RWPE1 (cell line): ENCODE results near the gene NODAL.

Source experiments
- CTCF ChIA-PET: fragments of 350-600 bp; sonication (Branson Sonifier 250); formaldehyde crosslinking; extraction: SDS; loops from one replicate; lab custom pipeline; 2021; lab: Yijun Ruan, JAX
- POLR2A ChIA-PET: fragments of 400-600 bp; formaldehyde crosslinking; extraction: SDS; loops from one replicate; lab custom pipeline; 2020; ENCODE audit warnings: antibody characterized with exemption; ENCODE audit not compliant: low non-redundant PET; lab: Yijun Ruan, JAX
- DNase-seq: peaks from one replicate; pipeline ENCODE4 v3.0.0; 2012; ENCODE audit warnings: low spot score
- H3K27ac ChIP-seq: fragments of 450-650 bp; 2 replicates; pipeline ENCODE4 v1.5.1; 2017
- CTCF ChIP-seq: fragments of 450-650 bp; conservative IDR thresholded peaks from 2 replicates; pipeline ENCODE4 v1.5.1; 2017; ENCODE audit warnings: low read depth, mild to moderate bottlenecking

NODAL gene

GRCh38 chr10:70430493-70431445, 10.7 kb downstream of the NODAL start:
- CTCF ChIA-PET: interaction anchor here (0.5 to 1.4 kb wide), 3 partner anchors 10 to 111 kb away, joined by 3 read pairs; no protein-coding TSS in a partner anchor
- POLR2A ChIA-PET: interaction anchor here (0.7 kb wide), 1 partner anchor 15 kb away, joined by 3 read pairs; no protein-coding TSS in a partner anchor
- TF ChIP-seq CTCF: no peak
- no peak for DNase-seq
- no peak overlapping the region; the same call in 1 of the 2 replicates for H3K27ac ChIP-seq

- ChIA-PET POLR2A (no interaction called here), CTCF (interaction anchor here (0.6 kb wide), 1 partner anchor 205 kb away, joined by 3 read pairs; no protein-coding TSS in a partner anchor)
- no peak for DNase-seq
- TF ChIP-seq CTCF: no peak
- H3K27ac ChIP-seq: no peak overlapping the region
Observed at GRCh38 chr10:70426823-70427222, 14.7 kb downstream of the NODAL start.

- ChIA-PET CTCF (interaction anchor here (0.6 kb wide), 2 partner anchors 60 to 147 kb away, joined by 3 to 4 read pairs; no protein-coding TSS in a partner anchor), POLR2A (no interaction called here)
- H3K27ac ChIP-seq: no peak overlapping the region
- no peak for DNase-seq
- TF ChIP-seq CTCF: no peak
Observed at GRCh38 chr10:70425096-70425495, 16.4 kb downstream of the NODAL start.

GRCh38 chr10:70424320-70424719, 17.2 kb downstream of the NODAL start:
- DNase-seq: no peak
- TF ChIP-seq CTCF: no peak
- H3K27ac ChIP-seq: no peak overlapping the region
- CTCF ChIA-PET: interaction anchor here (0.6 kb wide), 1 partner anchor 20 kb away, joined by 3 read pairs; no protein-coding TSS in a partner anchor
- POLR2A ChIA-PET: no interaction called here

GRCh38 chr10:70418713-70419112, 22.8 kb downstream of the NODAL start:
- DNase-seq: no peak
- ChIA-PET CTCF (no interaction called here), POLR2A (no interaction called here)
- no peak for TF ChIP-seq CTCF
- H3K27ac ChIP-seq: no peak overlapping the region

GRCh38 chr10:70418229-70418628, 23.3 kb downstream of the NODAL start:
- H3K27ac ChIP-seq: no peak overlapping the region
- POLR2A ChIA-PET: no interaction called here
- CTCF ChIA-PET: no interaction called here
- no peak for TF ChIP-seq CTCF
- no peak for DNase-seq
